Stimulated activated CD4-positive, alpha-beta T cell treated with anti-CD3 and anti-CD28 coated beads, Interleukin-4, amount 100 ng/mL, for 24 hours (primary cell): ENCODE data around the gene HACD4.

Source experiments
- DNase-seq: peaks from one replicate; pipeline ENCODE4 v3.0.0-alpha.2; 2020

HACD4 gene, protein sequence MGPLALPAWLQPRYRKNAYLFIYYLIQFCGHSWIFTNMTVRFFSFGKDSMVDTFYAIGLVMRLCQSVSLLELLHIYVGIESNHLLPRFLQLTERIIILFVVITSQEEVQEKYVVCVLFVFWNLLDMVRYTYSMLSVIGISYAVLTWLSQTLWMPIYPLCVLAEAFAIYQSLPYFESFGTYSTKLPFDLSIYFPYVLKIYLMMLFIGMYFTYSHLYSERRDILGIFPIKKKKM

GRCh38 chr9:21031091-21031807 lies at the start of gene HACD4:
Gene HACD4 (minus strand): TSS chr9:21031640. CDS start chr9:21031590, 50 bp downstream.
- peak; percentile 58 for DNase-seq

DNA sequence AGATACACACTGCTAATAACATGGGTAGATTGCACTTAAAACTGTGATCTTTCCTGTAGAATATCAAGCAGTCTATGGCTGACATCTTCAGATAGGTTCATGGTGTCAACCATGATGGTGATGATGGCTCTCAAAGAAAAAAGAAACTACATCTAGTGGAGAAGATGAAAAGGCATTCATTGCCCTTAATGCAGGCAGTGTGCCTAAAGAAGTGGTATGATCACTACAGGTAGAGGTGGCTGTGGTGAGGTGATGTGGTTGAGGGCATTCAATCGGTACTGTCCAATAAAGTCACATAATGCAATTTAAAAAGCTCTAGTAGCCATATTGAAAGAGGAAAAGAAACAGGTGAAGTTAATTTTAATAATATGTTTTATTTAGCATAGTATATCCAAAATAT lies 49.4 kb upstream of the HACD4 start:
- no peak for DNase-seq

DNA sequence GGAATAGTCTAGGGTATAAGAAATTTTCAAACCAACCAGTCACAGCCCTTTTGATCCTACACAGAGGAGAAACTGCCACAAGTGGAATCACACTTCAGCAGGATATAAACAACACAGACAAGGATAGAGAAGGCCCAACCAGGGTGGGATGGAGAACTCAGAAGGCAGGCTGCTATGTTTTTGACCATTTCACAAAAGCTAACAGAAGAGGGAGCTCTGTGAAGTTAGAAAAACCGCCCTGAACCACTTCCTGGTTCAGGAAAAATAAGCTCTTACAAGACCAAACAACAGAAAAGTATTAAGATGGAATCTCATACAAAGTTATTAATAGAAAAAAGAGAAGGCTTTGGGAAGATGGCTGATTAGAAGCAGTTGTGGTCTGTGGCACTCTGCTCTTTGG lies 47.3 kb upstream of the HACD4 start:
- no peak for DNase-seq

DNA sequence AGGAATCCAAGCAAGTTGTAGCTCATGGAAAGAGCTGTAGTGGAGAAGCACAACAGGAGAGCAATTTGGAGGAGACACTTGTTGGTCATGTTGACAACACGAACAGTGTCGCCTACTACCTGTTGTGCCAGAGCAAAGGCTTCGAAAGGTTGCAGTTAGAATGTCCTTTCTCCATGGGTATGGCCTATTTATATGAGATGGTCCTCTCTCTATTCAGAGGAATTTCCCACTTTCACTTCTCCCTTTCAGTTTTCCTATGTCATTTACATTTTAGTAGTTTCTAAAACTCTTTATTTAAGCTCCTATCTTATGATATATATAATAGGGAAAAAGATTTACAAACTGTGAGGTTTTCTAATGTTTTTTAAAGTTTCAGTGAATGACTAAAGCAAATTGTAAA lies 46.3 kb upstream of the HACD4 start, which contains the start of gene IFNB1:
Gene IFNB1, minus strand, starts transcription at position 162 of the 400 bp plus-strand sequence. Its CDS starts 73 bp downstream, at position 89.
- no peak for DNase-seq

DNA sequence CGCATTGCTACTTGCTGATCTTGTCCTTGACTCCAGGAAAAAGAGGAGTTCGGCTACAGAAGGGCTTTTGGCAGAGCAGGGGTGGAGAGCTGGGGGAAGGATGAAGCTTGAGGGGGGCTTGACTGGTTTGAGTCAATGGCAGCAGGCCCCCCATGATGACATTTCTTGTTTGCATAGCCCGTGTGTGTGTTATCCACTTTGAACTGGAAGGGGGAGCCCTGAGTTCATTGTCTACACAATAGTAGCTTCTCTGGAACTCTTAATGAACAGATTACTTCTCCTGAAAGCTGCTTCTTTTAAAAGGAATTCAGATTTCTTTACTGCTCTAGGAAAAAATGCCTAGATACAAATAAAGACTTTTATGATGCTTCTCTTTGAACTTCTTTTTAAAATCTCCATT lies 44.0 kb upstream of the HACD4 start:
- DNase-seq, result no peak

- DNase-seq, result no peak
Observed at GRCh38 chr9:21070906-21071305, 39.5 kb upstream of the HACD4 start.

DNA sequence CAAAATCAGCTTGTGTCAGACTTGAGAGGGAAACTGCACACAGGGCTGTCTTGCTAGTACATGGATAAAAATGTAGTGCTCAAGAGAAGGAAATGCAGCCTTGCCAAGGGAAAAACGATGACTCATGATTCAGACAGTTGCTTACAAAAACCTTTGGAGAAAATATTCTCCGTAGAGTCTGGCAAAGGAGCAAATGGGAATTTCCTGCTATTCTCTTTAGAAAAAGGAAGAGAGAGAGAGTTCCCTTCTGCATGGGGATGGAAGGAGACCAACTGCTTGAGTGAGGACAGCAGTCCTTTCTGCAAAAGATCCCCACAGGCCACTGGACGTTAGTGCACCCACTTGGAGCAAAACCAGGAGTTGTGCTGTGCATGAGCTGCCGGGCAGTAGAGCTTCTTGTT lies 38.7 kb upstream of the HACD4 start:
- no peak for DNase-seq

- DNase-seq, result no peak
Observed at GRCh38 chr9:21060919-21061561, 29.6 kb upstream of the HACD4 start.

- DNase-seq, result no peak
Observed at GRCh38 chr9:21056931-21057330, 25.5 kb upstream of the HACD4 start.

- no peak for DNase-seq
Observed at GRCh38 chr9:21053851-21054250, 22.4 kb upstream of the HACD4 start.

- DNase-seq, result no peak
Observed at GRCh38 chr9:21047281-21047691, 15.8 kb upstream of the HACD4 start.

GRCh38 chr9:21043841-21044240 lies 12.4 kb upstream of the HACD4 start:
- no peak for DNase-seq

GRCh38 chr9:21042466-21042865 lies 11.0 kb upstream of the HACD4 start:
- no peak for DNase-seq

- DNase-seq, result no peak
Observed at GRCh38 chr9:21039302-21039701, 7.9 kb upstream of the HACD4 start.

DNA sequence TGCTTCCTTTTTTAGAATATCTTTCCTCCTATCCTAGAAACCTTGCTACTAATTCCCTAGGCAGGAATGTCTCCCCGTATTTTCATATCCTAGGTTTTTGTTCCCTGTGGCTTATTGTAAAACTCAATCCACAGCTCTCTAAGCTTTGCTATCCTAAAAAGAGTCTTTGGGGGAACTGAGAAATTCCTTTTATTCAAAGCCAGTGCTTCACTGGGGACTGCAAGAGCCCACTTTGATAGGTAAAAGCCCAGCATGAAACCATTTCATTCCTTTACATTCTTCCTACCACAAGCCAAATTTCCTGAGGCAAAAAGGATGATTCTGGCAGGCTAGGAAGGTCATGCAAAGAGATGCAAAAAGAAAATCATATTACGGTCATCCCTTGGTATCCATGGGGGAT lies 5.8 kb upstream of the HACD4 start:
- no peak for DNase-seq

DNA sequence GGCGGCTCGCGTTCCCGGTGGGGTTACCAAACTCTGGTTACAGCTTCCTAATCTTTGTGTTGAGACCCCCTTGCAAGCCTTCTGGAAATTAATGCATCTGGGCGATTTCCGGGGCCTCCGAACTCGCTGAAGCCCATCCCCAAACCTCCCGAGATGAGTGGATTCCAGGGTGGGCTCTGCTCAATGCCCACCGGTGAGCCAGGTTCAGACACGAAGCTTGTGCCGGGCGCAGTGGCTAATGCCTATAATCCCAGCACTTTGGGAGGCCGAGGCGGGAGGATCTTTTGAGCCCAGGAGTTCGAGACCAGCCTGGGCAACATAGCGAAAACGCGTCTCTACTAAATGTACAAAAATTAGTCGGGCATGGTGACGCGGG lies 356 bp upstream of the HACD4 start:
- DNase-seq, result no peak

- DNase-seq, result peak; percentile 31
Observed at GRCh38 chr9:21030389-21031035, 928 bp downstream of the HACD4 start.

DNA sequence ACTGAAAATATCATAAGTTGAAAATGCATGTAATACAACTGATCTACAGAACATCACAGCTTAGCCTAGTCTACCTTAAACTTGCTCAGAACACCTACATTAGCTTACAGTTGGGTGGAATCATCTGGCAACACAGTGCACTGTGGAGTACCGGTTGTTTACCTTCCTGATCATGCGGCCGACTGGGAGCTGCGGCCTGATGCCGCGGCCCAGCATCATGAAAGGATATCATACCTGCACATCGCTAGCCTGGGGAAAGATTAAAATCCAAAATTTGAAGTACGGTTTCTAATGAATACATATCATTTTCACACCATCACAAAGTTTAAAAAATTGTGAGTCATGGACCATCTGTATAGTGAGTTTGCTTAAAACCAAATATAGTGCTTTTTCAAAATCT lies 1.8 kb downstream of the HACD4 start:
- DNase-seq, result no peak

DNA sequence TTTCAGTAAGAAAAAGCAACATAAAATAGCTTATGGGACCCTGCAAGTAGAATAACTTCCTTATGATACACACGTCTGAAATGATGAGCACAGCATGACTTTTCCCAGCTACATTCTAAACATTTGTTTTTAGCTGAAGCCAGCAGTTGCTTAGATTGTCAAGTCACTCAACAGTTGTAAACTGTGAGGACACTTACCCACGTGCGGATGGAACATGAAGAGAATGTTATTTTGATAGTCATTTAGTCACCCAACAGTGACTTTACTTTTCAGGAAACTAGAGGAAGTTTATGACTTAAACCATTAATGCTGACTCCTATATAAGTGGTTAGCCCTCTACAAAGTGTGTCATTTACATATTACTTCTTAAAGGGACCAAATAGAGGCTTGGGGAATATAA lies 3.0 kb downstream of the HACD4 start:
- DNase-seq, result peak; percentile 15

- no peak for DNase-seq
Observed at GRCh38 chr9:21027295-21027694, 4.1 kb downstream of the HACD4 start.

- no peak for DNase-seq
Observed at GRCh38 chr9:21023861-21024260, 7.6 kb downstream of the HACD4 start.

DNA sequence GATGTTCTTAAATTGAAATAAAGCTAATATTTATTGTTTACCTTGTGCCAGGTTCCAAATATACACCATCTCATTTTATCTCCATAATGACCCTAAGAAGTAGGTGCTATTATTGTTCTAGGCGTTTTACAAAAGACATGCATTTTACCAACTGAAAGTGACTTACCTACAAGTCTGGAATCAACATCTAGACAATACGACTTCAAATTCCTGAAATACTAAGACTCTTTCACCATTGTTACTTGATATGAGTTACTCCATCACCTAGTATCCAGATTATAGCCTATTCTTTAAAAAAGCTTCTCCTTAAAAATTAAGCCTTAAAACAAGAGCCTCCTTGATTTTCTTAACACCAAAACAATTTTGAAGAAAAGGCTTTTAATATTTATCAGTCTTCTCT lies 13.3 kb downstream of the HACD4 start:
- no peak for DNase-seq

- DNase-seq, result no peak
Observed at GRCh38 chr9:21016701-21017491, 14.5 kb downstream of the HACD4 start.
